Measurements from ENCODE around the gene BOK.
"Not testable (repeated sequence)": the region's sequence is repeated elsewhere in the genome, so short reads cannot be mapped to it uniquely, and the experiment has no call there.

Gene BOK, protein sequence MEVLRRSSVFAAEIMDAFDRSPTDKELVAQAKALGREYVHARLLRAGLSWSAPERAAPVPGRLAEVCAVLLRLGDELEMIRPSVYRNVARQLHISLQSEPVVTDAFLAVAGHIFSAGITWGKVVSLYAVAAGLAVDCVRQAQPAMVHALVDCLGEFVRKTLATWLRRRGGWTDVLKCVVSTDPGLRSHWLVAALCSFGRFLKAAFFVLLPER

GRCh38 chr2:241558532-241559322 lies at the start of gene BOK:
Gene BOK (plus strand): TSS chr2:241558745. CDS start chr2:241559484, 739 bp downstream.
- peak; percentile 53 to 96 (median 72) for DNase-seq
- intact Hi-C loops (cut with DNase I): loop anchor here (5.0 kb wide), 1 partner anchor 51 kb away; the partner anchor contains the start of gene STK25

DNA sequence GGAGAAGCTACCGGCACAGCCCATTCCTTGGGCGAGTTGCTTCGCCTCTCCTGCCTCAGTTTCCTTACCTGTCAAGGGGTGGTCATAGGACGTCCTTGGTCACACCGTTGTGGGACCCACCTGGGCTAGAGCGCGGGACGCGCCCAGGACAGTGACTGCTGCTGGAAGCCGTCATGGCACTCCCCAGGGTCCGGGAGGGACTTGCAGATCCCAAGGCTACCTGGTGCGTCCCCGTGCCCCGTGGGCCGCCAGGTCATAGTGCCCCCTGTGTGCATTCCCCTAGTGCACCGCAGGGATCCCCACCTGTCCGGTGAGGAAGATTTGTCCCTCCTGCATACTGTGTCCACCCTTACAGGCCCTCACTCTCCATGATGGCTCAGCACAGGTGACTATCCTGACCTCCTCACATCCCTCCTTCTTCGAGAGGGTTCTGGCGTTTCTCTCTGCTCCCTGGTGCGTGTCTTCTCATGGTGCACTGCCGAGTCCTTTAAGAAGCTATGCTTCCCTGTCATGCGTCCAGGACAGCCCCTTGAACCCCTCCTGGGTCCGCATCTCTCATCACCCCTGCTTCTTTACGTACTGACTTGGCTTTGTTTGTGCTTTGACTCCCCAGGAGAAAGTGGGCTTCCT lies 49.3 kb upstream of the BOK start:
- intact Hi-C loops (cut with DNase I): loop anchor here (2.0 to 10.0 kb wide), 4 partner anchors 48 to 178 kb away; partner anchors contain the start of genes ATG4B, BOK, DTYMK and THAP4
- DNase-seq: peak in 3 of 10 donors; percentile 81 to 91 (median 87)

- peak in 2 of 10 donors; percentile 9 to 44 for DNase-seq
- intact Hi-C loops (cut with DNase I): no loop called here
Measured at GRCh38 chr2:241511091-241511741, 47.3 kb upstream of the BOK start.

GRCh38 chr2:241514553-241514952 lies 44.0 kb upstream of the BOK start:
- peak in 2 of 10 donors; percentile 29 to 31 for DNase-seq
- intact Hi-C loops (cut with DNase I): no loop called here

DNA sequence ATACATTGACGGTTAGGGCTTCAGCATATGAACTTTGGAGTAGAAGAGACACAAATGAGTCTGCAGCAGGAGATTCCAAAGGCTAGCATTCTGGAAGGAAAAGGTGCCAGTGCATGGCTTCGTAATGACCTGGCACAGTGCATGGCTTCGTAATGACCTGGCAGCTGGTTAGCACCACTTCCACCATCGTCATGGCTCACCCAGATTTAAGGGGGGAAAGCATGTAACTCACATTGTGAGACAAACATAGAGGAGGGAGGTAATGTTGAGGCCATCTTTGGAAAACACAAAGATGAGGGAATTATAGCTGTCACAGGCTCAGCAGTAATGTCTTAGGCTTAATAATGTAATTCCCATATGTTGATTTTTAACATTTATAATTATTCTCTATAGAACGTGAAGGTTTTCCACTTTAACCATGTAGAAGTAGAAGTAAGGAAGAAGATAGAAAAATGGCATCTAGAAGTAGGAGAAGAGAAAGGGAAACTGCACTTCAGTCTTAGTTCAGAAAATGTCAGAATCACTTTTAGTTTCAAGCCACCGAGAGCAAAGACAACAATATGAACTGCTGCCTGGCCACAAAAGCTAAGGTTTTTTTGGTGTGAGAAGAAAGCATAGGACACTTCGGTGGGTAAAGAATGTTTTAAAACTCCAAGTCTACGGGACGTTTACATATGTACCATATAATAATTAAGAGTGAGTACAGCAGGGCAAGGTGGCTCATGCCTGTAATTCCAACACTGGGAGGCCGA lies 43.4 kb upstream of the BOK start:
- intact Hi-C loops (cut with DNase I): no loop called here
- DNase-seq: peak in 1 of 10 donors; percentile 22

- DNase-seq: no peak
- intact Hi-C loops (cut with DNase I): no loop called here
Measured at GRCh38 chr2:241516520-241516965, 42.0 kb upstream of the BOK start.

DNA sequence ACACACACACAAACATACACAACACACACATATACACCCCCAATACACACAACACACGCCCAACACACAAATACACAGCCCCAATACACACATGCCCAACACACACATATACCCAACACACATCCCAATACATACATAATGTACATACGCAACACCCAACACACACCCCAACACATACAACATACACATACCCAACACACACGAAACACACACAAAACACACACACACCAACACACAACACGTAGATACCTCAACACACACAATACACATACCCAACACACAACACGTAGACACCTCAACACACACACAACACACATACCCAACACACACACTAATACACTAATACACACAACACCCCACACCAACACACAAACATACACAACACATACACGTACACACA lies 41.2 kb upstream of the BOK start:
- intact Hi-C loops (cut with DNase I): no loop called here
- no peak for DNase-seq

- intact Hi-C loops (cut with DNase I): no loop called here
- DNase-seq: peak in 1 of 10 donors; percentile 25
Measured at GRCh38 chr2:241519669-241520068, 38.9 kb upstream of the BOK start.

DNA sequence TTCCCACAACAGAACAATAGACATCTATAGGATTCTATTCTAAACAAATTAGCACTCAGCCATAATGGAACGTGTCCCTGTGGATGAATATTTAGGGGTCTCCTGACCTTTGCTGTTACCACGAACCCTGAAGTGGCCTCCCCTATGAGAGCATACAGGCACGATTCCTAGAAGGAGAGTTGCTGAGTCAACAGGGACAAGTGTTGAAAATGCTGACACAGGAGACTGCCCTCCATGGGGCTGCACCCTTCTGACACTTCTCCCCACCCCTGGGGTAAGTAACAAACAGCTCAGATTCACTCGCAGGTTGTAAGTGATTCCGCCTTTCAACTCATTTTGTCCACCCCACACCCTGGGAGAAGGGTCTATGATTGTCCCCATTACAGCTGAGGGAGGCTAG lies 36.1 kb upstream of the BOK start:
- DNase-seq: peak in 1 of 10 donors; percentile 3
- intact Hi-C loops (cut with DNase I): no loop called here

DNA sequence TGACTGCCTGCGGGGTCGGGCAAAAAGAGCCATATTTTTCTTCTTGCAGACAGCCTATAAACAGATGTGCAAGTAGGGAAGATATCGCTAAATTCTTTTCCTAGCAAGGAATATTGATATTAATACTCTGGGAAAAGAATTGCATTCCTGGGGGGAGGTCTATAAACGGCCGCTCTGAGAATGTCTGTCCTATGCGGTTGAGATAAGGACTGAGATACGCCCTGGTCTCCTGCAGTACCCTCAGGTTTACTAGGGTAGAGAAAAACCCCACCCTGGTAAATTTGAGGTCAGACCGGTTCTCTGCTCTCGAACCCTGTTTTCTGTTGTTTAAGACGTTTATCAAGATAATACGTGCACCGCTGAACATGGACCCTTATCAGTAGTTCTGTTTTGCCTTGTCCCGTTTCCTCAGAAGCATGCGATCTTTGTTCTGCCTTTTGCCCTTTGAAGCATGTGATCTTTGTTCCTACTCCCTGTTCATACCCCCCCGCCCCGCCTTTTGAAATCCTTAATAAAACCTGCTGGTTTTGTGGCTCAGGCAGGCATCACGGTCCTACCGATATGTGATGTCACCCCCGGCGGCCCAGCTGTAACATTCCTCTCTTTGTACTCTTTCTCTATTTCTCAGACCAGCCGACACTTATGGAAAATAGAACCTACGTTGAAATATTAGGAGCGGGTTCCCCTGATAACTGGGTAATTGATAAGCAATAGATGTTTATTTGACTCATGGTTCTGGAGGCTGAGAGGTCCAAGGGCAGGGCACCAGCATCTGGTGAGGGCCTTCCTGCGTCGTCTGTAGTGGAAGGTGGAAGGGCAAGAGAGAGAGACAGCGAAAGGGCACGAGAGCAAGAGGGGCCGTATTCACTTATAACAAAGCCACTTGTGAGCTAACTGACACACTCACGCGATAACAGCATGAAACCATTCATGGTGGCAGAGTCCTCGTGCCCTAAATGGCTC lies 32.4 kb upstream of the BOK start:
- intact Hi-C loops (cut with DNase I): not testable (repeated sequence)
- DNase-seq: peak in 1 of 10 donors; percentile 10

DNA sequence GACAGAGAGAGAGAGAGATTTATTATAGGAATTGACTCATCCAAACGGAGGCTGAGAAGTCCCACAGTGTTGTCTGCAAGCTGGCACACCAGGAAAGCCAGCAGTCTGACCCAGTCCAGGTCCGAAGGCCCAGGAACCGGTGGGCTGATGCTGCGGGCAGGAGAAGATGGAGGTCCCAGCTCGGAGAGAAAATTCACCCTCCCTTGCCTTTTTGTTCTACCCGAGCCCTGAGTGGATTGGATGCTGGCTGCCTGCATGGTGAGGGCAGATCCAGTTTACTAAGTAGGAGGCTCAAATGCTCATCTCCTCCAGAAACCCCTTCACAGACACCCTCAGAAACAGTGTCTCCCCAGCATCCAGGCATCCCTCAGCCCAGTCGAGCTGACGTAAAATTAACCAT lies 28.0 kb upstream of the BOK start:
- intact Hi-C loops (cut with DNase I): no loop called here
- DNase-seq: peak in 2 of 10 donors; percentile 23 to 72

GRCh38 chr2:241531161-241531722 lies 27.3 kb upstream of the BOK start:
- peak in 2 of 10 donors; percentile 22 to 59 for DNase-seq
- intact Hi-C loops (cut with DNase I): no loop called here

DNA sequence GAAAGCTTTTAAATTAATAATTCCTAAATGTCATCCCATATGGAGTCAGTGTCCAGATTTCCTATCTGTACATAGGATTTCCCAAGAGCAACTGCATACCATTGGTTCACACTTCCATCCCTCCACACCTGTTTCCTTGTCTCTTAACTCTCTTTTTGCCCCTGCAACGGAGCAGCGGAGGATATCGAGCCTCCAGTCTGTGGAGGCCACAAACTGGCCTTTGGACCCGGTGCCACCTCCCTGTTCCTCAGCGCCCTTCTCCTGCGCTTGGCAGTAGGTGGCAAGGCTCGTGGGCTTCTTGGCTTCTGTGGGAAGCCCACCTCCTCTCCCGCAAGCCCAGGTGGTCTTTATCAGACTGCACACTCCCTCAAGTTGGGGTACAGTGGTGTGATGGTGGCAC lies 26.4 kb upstream of the BOK start:
- intact Hi-C loops (cut with DNase I): no loop called here
- DNase-seq: peak in 2 of 10 donors; percentile 11 to 41

DNA sequence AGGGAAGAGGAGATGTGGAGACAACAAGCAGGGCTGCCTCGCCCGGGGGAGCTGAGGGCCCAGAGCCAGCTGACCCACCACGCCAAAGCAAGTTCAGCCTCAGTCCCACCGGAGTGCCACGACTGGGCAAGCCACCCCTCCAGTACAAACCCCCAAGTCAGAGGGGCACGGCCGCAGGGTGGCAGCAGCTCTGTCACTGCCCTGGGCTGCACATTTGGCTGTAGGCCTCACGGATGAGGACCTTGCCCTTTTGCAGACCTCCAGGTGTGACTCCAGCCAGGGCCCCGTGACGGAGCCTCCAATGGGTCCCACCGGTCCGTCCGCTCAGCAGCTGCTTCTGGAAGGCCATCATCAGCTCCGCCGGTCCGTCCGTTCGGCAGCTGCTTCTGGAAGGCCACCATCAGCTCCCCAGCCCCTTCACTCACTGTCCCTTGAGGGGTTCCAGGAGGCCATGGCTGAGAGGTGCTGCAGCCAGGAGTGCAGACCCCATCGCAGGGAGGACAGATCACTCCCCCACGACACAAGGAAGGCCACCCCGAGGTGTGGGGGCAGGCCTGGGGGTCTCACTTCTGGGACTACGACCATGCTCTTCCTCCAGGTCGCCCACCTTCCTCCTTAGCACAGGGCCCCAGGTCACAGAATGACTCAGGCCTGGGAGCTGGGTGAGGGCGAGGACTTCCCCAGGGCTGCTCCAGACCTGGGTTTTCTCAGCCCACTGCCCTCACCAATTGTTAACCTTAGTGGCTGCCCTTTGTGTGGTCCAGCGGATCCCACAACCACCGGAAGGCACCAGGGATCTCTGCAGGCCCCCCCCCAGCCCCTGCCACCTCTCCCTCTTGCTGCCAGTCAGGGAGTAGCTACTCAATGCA lies 25.6 kb upstream of the BOK start:
- peak in 2 of 10 donors; percentile 41 to 80 for DNase-seq
- intact Hi-C loops (cut with DNase I): no loop called here

- intact Hi-C loops (cut with DNase I): no loop called here
Measured at GRCh38 chr2:241534293-241534692, 24.3 kb upstream of the BOK start.

GRCh38 chr2:241534701-241535375 lies 23.7 kb upstream of the BOK start:
- peak in 2 of 10 donors; percentile 47 to 75 for DNase-seq
- intact Hi-C loops (cut with DNase I): no loop called here

More at GRCh38 chr2:241534293-241534692, 24.3 kb upstream of the BOK start:
- DNase-seq: peak in 2 of 10 donors; percentile 17 to 29

Measured in posterior cingulate gyrus (tissue), 11 donors.